Measurements from ENCODE around the gene TBC1D21. TPM values are rescaled to one million over a fixed set of nuclear protein-coding genes. Genes with fewer than 3 reads are reported as not detected.

TBC1D21 gene
- total and polyA plus RNA-seq, 2 donors from 2014 or later, result not detected

DNA sequence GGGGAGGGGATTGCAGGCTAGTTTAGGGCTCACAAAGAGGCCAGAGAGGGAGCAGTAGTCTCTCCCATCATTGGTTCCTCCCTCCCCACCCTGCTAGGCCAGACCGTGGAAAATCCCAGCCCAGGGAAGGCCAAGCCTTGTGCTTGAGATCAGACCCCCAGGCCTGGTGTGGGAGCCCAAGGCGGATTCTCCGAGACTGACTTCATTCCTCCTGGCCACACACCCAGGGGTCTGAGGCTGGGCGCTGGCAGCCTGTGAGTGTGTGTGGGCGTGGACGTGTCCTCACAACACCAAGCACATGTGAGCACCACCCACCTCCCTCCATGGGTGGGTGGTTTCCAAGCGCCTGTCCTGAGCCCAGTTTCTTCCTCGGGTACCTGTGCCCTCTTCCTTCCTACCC, 57.0 kb downstream of the TBC1D21 start:
- no peak overlapping the region for H3K9ac ChIP-seq (ENCODE audit: low read length in 3 of 3)
- TF ChIP-seq, protein P1, sequence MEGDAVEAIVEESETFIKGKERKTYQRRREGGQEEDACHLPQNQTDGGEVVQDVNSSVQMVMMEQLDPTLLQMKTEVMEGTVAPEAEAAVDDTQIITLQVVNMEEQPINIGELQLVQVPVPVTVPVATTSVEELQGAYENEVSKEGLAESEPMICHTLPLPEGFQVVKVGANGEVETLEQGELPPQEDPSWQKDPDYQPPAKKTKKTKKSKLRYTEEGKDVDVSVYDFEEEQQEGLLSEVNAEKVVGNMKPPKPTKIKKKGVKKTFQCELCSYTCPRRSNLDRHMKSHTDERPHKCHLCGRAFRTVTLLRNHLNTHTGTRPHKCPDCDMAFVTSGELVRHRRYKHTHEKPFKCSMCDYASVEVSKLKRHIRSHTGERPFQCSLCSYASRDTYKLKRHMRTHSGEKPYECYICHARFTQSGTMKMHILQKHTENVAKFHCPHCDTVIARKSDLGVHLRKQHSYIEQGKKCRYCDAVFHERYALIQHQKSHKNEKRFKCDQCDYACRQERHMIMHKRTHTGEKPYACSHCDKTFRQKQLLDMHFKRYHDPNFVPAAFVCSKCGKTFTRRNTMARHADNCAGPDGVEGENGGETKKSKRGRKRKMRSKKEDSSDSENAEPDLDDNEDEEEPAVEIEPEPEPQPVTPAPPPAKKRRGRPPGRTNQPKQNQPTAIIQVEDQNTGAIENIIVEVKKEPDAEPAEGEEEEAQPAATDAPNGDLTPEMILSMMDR (IDR thresholded peaks at IDR 0.05; ENCODE audit: borderline replicate concordance, extremely low read depth, insufficient read depth), result no peak
- intact Hi-C loops (cut with DNase I), result no loop called here
- peak overlapping the region in 1 of 2 donors; percentile 53 for H3K27ac ChIP-seq (ENCODE audit: low read depth in 2 of 2, low read length in 2 of 2)
- H3K27me3 ChIP-seq (ENCODE audit: control insufficient read depth, insufficient read depth, low read length), result no peaks in the 10 kb centered on the region
- H3K4me3 ChIP-seq (ENCODE audit: low read length in 3 of 3), result no peak overlapping the region
- H3K36me3 ChIP-seq (ENCODE audit: control insufficient read depth in 2 of 3, insufficient read depth in 3 of 3, low read length in 3 of 3), result no peaks in the 10 kb centered on the region
- DNase-seq (peak in 1 of 5 donors; percentile 89), FAIRE-seq (no peak)
- H3K4me1 ChIP-seq (ENCODE audit: control insufficient read depth in 2 of 3, insufficient read depth in 2 of 3, low read depth in 1 of 3, low read length in 3 of 3), result peaks cover 0 to 19% (median 7%) of the 10 kb centered on the region in 3 donors
- no peaks in the 10 kb centered on the region for H3K9me3 ChIP-seq (ENCODE audit: control insufficient read depth in 2 of 3, insufficient read depth in 1 of 3, low read length in 3 of 3)

DNA sequence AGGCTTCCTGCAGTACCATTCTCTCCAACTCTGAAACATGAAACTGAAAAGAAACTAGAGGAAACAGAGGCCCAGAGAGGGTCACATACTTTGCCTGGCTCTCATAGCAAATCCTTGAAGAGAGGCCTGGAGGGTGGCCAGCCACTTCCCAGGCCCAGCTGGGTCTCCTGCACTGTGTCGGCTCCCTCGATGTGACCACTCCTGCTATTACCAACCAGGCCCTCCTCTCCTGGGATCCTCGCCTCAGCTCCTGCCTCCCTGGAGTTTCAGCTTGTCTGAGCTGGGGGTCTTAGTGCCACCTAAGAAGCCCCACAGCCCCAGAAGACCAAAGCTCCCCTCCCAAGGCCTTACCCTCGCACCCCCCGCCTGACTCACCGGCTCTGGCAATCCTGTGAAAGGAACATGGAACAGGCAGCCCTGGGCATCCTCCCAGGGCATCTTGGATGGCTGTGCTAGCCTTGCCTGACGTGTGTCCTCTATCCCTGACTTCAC, 57.5 kb downstream of the TBC1D21 start:
- H3K4me3 ChIP-seq (ENCODE audit: low read length in 3 of 3), result no peak overlapping the region
- DNase-seq (peak in 1 of 5 donors; percentile 68), FAIRE-seq (no peak)
- H3K9me3 ChIP-seq (ENCODE audit: control insufficient read depth in 2 of 3, insufficient read depth in 1 of 3, low read length in 3 of 3), result no peaks in the 10 kb centered on the region
- TF ChIP-seq, protein P1 (IDR thresholded peaks at IDR 0.05; ENCODE audit: borderline replicate concordance, extremely low read depth, insufficient read depth), result no peak
- H3K9ac ChIP-seq (ENCODE audit: low read length in 3 of 3), result no peak overlapping the region
- no peaks in the 10 kb centered on the region for H3K36me3 ChIP-seq (ENCODE audit: control insufficient read depth in 2 of 3, insufficient read depth in 3 of 3, low read length in 3 of 3)
- intact Hi-C loops (cut with DNase I), result no loop called here
- H3K27me3 ChIP-seq (ENCODE audit: control insufficient read depth, insufficient read depth, low read length), result no peaks in the 10 kb centered on the region
- H3K4me1 ChIP-seq (ENCODE audit: control insufficient read depth in 2 of 3, insufficient read depth in 2 of 3, low read depth in 1 of 3, low read length in 3 of 3), result peaks cover 0 to 19% (median 7%) of the 10 kb centered on the region in 3 donors
- H3K27ac ChIP-seq (ENCODE audit: low read depth in 2 of 2, low read length in 2 of 2), result peak overlapping the region in 1 of 2 donors; percentile 53

GRCh38 chr15:73931441-73931840, 58.1 kb downstream of the TBC1D21 start:
- FAIRE-seq, result no peak
- H3K9me3 ChIP-seq (ENCODE audit: control insufficient read depth in 2 of 3, insufficient read depth in 1 of 3, low read length in 3 of 3), result no peaks in the 10 kb centered on the region
- TF ChIP-seq, protein P1 (IDR thresholded peaks at IDR 0.05; ENCODE audit: borderline replicate concordance, extremely low read depth, insufficient read depth), result no peak
- no peak overlapping the region for H3K27ac ChIP-seq (ENCODE audit: low read depth in 2 of 2, low read length in 2 of 2)
- intact Hi-C loops (cut with DNase I), result no loop called here
- H3K36me3 ChIP-seq (ENCODE audit: control insufficient read depth in 2 of 3, insufficient read depth in 3 of 3, low read length in 3 of 3), result no peaks in the 10 kb centered on the region
- peak in 1 of 5 donors; percentile 53 for DNase-seq
- H3K4me3 ChIP-seq (ENCODE audit: low read length in 3 of 3), result no peak overlapping the region
- peaks cover 0 to 23% (median 7%) of the 10 kb centered on the region in 3 donors for H3K4me1 ChIP-seq (ENCODE audit: control insufficient read depth in 2 of 3, insufficient read depth in 2 of 3, low read depth in 1 of 3, low read length in 3 of 3)
- no peak overlapping the region for H3K9ac ChIP-seq (ENCODE audit: low read length in 3 of 3)
- no peaks in the 10 kb centered on the region for H3K27me3 ChIP-seq (ENCODE audit: control insufficient read depth, insufficient read depth, low read length)
